ENCODE measurements around the gene PINLYP. TPM values are rescaled to one million over a fixed set of nuclear protein-coding genes. Genes with fewer than 3 reads are reported as not detected.
A peak's percentile ranks its signal among the peaks of the same experiment; 100 is the strongest.

The PINLYP gene
- total RNA-seq, 1 donor from 2014 or later, result 4.7 TPM

- no peak overlapping the region for H3K4me3 ChIP-seq
- no peak overlapping the region for H3K27ac ChIP-seq
- peaks cover 8% of the 10 kb centered on the region for H3K4me1 ChIP-seq
- H3K9me3 ChIP-seq, result no peaks in the 10 kb centered on the region
- H3K36me3 ChIP-seq, result peaks cover 35% of the 10 kb centered on the region
- DNase-seq, result no peak
- ATAC-seq, result no peak
- no peaks in the 10 kb centered on the region for H3K27me3 ChIP-seq
- no peak for TF ChIP-seq CTCF (IDR thresholded peaks at IDR 0.05)
- intact Hi-C loops (cut with DNase I), result no loop called here
Observed at GRCh38 chr19:43589678-43590077, 14.1 kb downstream of the PINLYP start.

GRCh38 chr19:43591904-43592772 is 16.5 kb downstream of the PINLYP start:
- no peak for DNase-seq
- no peak for ATAC-seq
- Histone ChIP-seq H3K4me1 (peaks cover 20% of the 10 kb centered on the region), H3K27ac (no peak overlapping the region), H3K27me3 (no peaks in the 10 kb centered on the region), H3K9me3 (no peaks in the 10 kb centered on the region), H3K4me3 (no peak overlapping the region), H3K36me3 (peaks cover 35% of the 10 kb centered on the region)
- TF ChIP-seq CTCF (IDR thresholded peaks at IDR 0.05), result no peak
- intact Hi-C loops (cut with DNase I), result no loop called here

GRCh38 chr19:43592800-43593350 is 17.3 kb downstream of the PINLYP start:
- no peak overlapping the region for H3K27ac ChIP-seq
- no peaks in the 10 kb centered on the region for H3K9me3 ChIP-seq
- TF ChIP-seq CTCF (IDR thresholded peaks at IDR 0.05), result no peak
- intact Hi-C loops (cut with DNase I), result no loop called here
- ATAC-seq, result no peak
- H3K4me1 ChIP-seq, result peaks cover 28% of the 10 kb centered on the region
- peaks cover 35% of the 10 kb centered on the region for H3K36me3 ChIP-seq
- H3K4me3 ChIP-seq, result no peak overlapping the region
- no peak for DNase-seq
- no peaks in the 10 kb centered on the region for H3K27me3 ChIP-seq

GRCh38 chr19:43594081-43594697 is 18.6 kb downstream of the PINLYP start:
- Histone ChIP-seq H3K27me3 (no peaks in the 10 kb centered on the region), H3K9me3 (no peaks in the 10 kb centered on the region), H3K4me3 (peak overlapping the region; percentile 75), H3K4me1 (peaks cover 28% of the 10 kb centered on the region), H3K36me3 (peaks cover 39% of the 10 kb centered on the region), H3K27ac (no peak overlapping the region)
- no peak for TF ChIP-seq CTCF (IDR thresholded peaks at IDR 0.05)
- no peak for DNase-seq
- intact Hi-C loops (cut with DNase I), result no loop called here
- no peak for ATAC-seq

- TF ChIP-seq CTCF (IDR thresholded peaks at IDR 0.05), result peak; percentile 65
- DNase-seq, result peak; percentile 81
- intact Hi-C loops (cut with DNase I), result no loop called here
- peak; percentile 43 for ATAC-seq
- no peaks in the 10 kb centered on the region for H3K9me3 ChIP-seq
- H3K4me3 ChIP-seq, result peak overlapping the region; percentile 75
- H3K27ac ChIP-seq, result peak overlapping the region; percentile 99
- H3K36me3 ChIP-seq, result peaks cover 46% of the 10 kb centered on the region
- no peaks in the 10 kb centered on the region for H3K27me3 ChIP-seq
- H3K4me1 ChIP-seq, result peaks cover 28% of the 10 kb centered on the region
Observed at GRCh38 chr19:43594710-43595604, 19.4 kb downstream of the PINLYP start.

Measured in upper lobe of right lung (tissue), 1 donor.